Endothelial cell of umbilical vein (primary cell): ENCODE results near the gene RASAL1. TPM values are rescaled to one million over a fixed set of nuclear protein-coding genes. Genes with fewer than 3 reads are reported as not detected.

Experiments used
- BruUV-seq: library from RNA; stranded (reverse); fragments of 400-500 nt; replicated peaks from 2 replicates; lab custom pipeline; 2021; lab: Mats Ljungman, UMichigan
- CTCF ChIA-PET: fragments of 300-600, 350-600 bp; sonication (Branson Sonifier 250); formaldehyde crosslinking; loops from one replicate; lab custom pipeline; 2021; ENCODE audit warnings: antibody characterized with exemption, inconsistent platforms; lab: Charles Lee
- POLR2A ChIA-PET: fragments of 300-600, 350-600 bp; sonication (Branson Sonifier 250); formaldehyde crosslinking; loops from one replicate; lab custom pipeline; 2021; ENCODE audit warnings: antibody characterized with exemption, inconsistent platforms; lab: Charles Lee
- DNase-seq: peaks from one replicate; pipeline ENCODE4 v3.0.0-alpha.2; 2011; ENCODE audit warnings: low read depth, low spot score
- FAIRE-seq: peaks from 2 replicates; lab custom pipeline; 2011; peaks lifted over from hg19 to GRCh38; lab: Jason Lieb, UNC
- H2AFZ ChIP-seq: 2 replicates; pipeline ENCODE4 v1.6.0; 2012; ENCODE audit warnings: low read depth, low read length, control low read depth, inconsistent platforms
- H3K27ac ChIP-seq: 2 replicates; pipeline ENCODE4 v1.5.1; 2011; ENCODE audit warnings: low read depth, mild to moderate bottlenecking, control low read depth, low read length, moderate library complexity; ENCODE audit not compliant: insufficient read depth
- H3K27me3 ChIP-seq, 2 experiments: 2 replicates each; pipeline versions ENCODE4 v1.6.0 to v1.6.1; 2011; ENCODE audit warnings: low read length in 2 of 2, mixed read lengths in 1 of 2; ENCODE audit not compliant: control insufficient read depth in 2 of 2, insufficient read depth in 2 of 2
- H3K36me3 ChIP-seq, 2 experiments: 2 replicates in 1 of 2; 3 replicates in 1 of 2; pipeline ENCODE4 v1.5.1; 2011; ENCODE audit warnings: low read length in 2 of 2, mild to moderate bottlenecking in 1 of 2, moderate library complexity in 1 of 2; ENCODE audit not compliant: control insufficient read depth in 2 of 2, insufficient read depth in 2 of 2; ENCODE audit errors: extremely low read depth in 1 of 2
- H3K4me1 ChIP-seq: 3 replicates; pipeline ENCODE4 v1.5.1; 2011; ENCODE audit warnings: mild to moderate bottlenecking, low read length; ENCODE audit not compliant: control insufficient read depth, insufficient read depth; ENCODE audit errors: extremely low read depth
- H3K4me2 ChIP-seq: 2 replicates; pipeline ENCODE4 v1.6.1; 2011; ENCODE audit warnings: low read length, control low read depth, mixed read lengths; ENCODE audit not compliant: insufficient read depth
- H3K4me3 ChIP-seq, 3 experiments: fragments of 200-600 bp in 1 of 3; sonication (generic), shearing (Covaris generic) in 1 of 3; replicated peaks in 1 of 3; 2 replicates each; pipeline ENCODE4 v1.5.1; 2011 to 2016; ENCODE audit warnings: control low read depth in 3 of 3, low read length in 3 of 3, mild to moderate bottlenecking in 2 of 3, inconsistent platforms in 1 of 3, low read depth in 1 of 3, moderate library complexity in 1 of 3; ENCODE audit not compliant: insufficient read depth in 1 of 3
- H3K79me2 ChIP-seq: 2 replicates; pipeline ENCODE4 v1.6.0; 2012; ENCODE audit warnings: low read length, inconsistent platforms; ENCODE audit not compliant: control insufficient read depth, insufficient read depth
- H3K9ac ChIP-seq: replicated peaks from 2 replicates; pipeline ENCODE3; 2011; ENCODE audit warnings: low read length, control low read depth; ENCODE audit not compliant: insufficient read depth; ENCODE audit errors: extremely low read depth
- H3K9me1 ChIP-seq: replicated peaks from 3 replicates; pipeline ENCODE4 v1.6.0; 2011; ENCODE audit warnings: mild to moderate bottlenecking, low read length; ENCODE audit not compliant: control insufficient read depth, insufficient read depth; ENCODE audit errors: extremely low read depth
- H3K9me3 ChIP-seq: replicated peaks from 2 replicates; pipeline ENCODE4 v1.5.1; 2012; ENCODE audit warnings: low read length, inconsistent platforms; ENCODE audit not compliant: control insufficient read depth, insufficient read depth
- H4K20me1 ChIP-seq: replicated peaks from 2 replicates; pipeline ENCODE3; 2011; ENCODE audit warnings: mild to moderate bottlenecking, low read length; ENCODE audit not compliant: control insufficient read depth, insufficient read depth; ENCODE audit errors: extremely low read depth
- CTCF ChIP-seq, 2 donors: IDR thresholded peaks; 1 replicate in 1 of 2; 2 replicates in 1 of 2; pipeline ENCODE4 v1.5.1; 2011; ENCODE audit warnings: low read length in 2 of 2, mild to moderate bottlenecking in 2 of 2, moderate library complexity in 2 of 2, control low read depth in 1 of 2, inconsistent platforms in 1 of 2, low read depth in 1 of 2; ENCODE audit not compliant: insufficient read depth in 1 of 2; ENCODE audit errors: extremely low read depth in 1 of 2
- EZH2 ChIP-seq: IDR thresholded peaks from 2 replicates; pipeline ENCODE4 v1.6.1; 2012; ENCODE audit warnings: borderline replicate concordance, low read depth, mild to moderate bottlenecking, moderate library complexity, low read length, inconsistent platforms; ENCODE audit not compliant: severe bottlenecking
- FOS ChIP-seq: IDR thresholded peaks from 2 replicates; pipeline ENCODE4 v1.6.1; 2011; ENCODE audit warnings: mild to moderate bottlenecking, low read length, moderate library complexity, borderline replicate concordance; ENCODE audit not compliant: insufficient read depth
- GATA2 ChIP-seq: IDR thresholded peaks from 2 replicates; pipeline ENCODE4 v1.7.0; 2011; ENCODE audit warnings: low read depth, mild to moderate bottlenecking, moderate library complexity, mixed read lengths, low read length; ENCODE audit not compliant: insufficient read length, insufficient read depth
- JUN ChIP-seq: IDR thresholded peaks from 2 replicates; pipeline ENCODE4 v1.6.1; 2011; ENCODE audit warnings: borderline replicate concordance, low read depth; ENCODE audit not compliant: insufficient read length, insufficient read depth
- MYC ChIP-seq: IDR thresholded peaks from one replicate; pipeline ENCODE4 v1.6.1; 2011; ENCODE audit warnings: mild to moderate bottlenecking, low read depth, low read length
- POLR2A ChIP-seq: IDR thresholded peaks from 2 replicates; pipeline ENCODE4 v1.6.1; 2012; ENCODE audit warnings: low read depth, mild to moderate bottlenecking, control low read depth, low read length
- POLR2AphosphoS5 ChIP-seq: IDR thresholded peaks from 2 replicates; pipeline ENCODE4 v1.6.1; 2012; ENCODE audit warnings: low read depth, mild to moderate bottlenecking, control low read depth, low read length, moderate library complexity; ENCODE audit not compliant: insufficient read depth
- dilution Hi-C: fragments of 300-500 bp; cut with MboI; formaldehyde crosslinking; loops from one replicate; pipeline ENCODE4 v1.15.0; 2019; ENCODE audit warnings: low sequenced_read_pairs; ENCODE audit not compliant: extremely low pct_ligation_motif_present
- intact Hi-C: fragments of 100-400 bp; cut with micrococcal nuclease; formaldehyde crosslinking; loops from one replicate; pipeline ENCODE4 v1.10.0; 2022
- polyA plus RNA-seq, 4 experiments: library from polyadenylated mRNA; depleted of rRNA in 3 of 4; stranded (reverse) in 3 of 4; unstranded in 1 of 4; fragments of >200 nt; gene quantifications; 2 replicates each; pipeline versions ENCODE4 v1.2.1 to v1.2.3, GENCODE V29; 2011 to 2012; ENCODE audit warnings: missing spikeins in 1 of 4
- total RNA-seq: library from RNA; stranded (reverse); gene quantifications from 2 replicates; pipeline ENCODE4 v1.2.3, GENCODE V29; 2021
- TF ChIP-seq, protein P1 (sequence below): IDR thresholded peaks from 2 replicates; pipeline ENCODE4 v1.6.1; 2011; ENCODE audit not compliant: insufficient read depth, insufficient read length

The RASAL1 gene
- total and polyA plus RNA-seq, 2 donors (not counting 3 experiments of a cell fraction or from before 2014, with no cell fraction given), result not detected

GRCh38 chr12:113137861-113138783 lies 2.6 kb upstream of the RASAL1 start:
- CTCF ChIA-PET, result interaction anchor here (2.3 kb wide), 1 partner anchor 145 kb away, joined by 7 read pairs; no protein-coding TSS in a partner anchor

More at GRCh38 chr12:113137861-113138783, 2.6 kb upstream of the RASAL1 start:
- Histone ChIP-seq H3K4me3 (no peak overlapping the region), H3K79me2 (no peaks in the 10 kb centered on the region), H3K27ac (no peak overlapping the region), H3K9me3 (no peaks in the 10 kb centered on the region), H3K9me1 (no peaks in the 10 kb centered on the region), H2AFZ (no peak overlapping the region), H3K36me3 (no peaks in the 10 kb centered on the region), H3K9ac (no peak overlapping the region), H3K4me2 (no peak overlapping the region), H3K4me1 (no peaks in the 10 kb centered on the region), H4K20me1 (no peaks in the 10 kb centered on the region), H3K27me3 (no peaks in the 10 kb centered on the region)
- POLR2A ChIA-PET, result no interaction called here
- intact Hi-C loops (no loop called here), dilution Hi-C loops (no loop called here)
- no peak for TF ChIP-seq FOS
- no peak for TF ChIP-seq MYC
- TF ChIP-seq JUN, result no peak
- TF ChIP-seq POLR2AphosphoS5, result no peak
- no peak for TF ChIP-seq CTCF (IDR thresholded peaks at IDR 0.05; ENCODE audit: extremely low read depth in 1 of 2, insufficient read depth in 1 of 2, low read depth in 1 of 2, low read length in 2 of 2)
- TF ChIP-seq EZH2, result no peak
- TF ChIP-seq, protein P1, sequence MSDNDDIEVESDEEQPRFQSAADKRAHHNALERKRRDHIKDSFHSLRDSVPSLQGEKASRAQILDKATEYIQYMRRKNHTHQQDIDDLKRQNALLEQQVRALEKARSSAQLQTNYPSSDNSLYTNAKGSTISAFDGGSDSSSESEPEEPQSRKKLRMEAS, result no peak
- TF ChIP-seq POLR2A, result no peak
- no peak for TF ChIP-seq GATA2
- no TSS peak for BruUV-seq
- no peak for DNase-seq
- no peak for FAIRE-seq
